K562 (cell line): Measurements from ENCODE around the gene CEP350. TPM values are rescaled to one million over a fixed set of nuclear protein-coding genes. Genes with fewer than 3 reads are reported as not detected.

Experiments used
- BACH1 ChIP-seq: fragments of 200-800 bp; sonication (Bioruptor generic); IDR thresholded peaks from 2 replicates; pipeline ENCODE4 v1.6.1; 2016; ENCODE audit warnings: missing genetic modification characterization, missing compliant biosample characterization
- CXXC5 ChIP-seq: fragments of 250-450 bp; sonication (Bioruptor Pico); IDR thresholded peaks from 2 replicates; pipeline ENCODE4 v1.8.0; 2022; ENCODE audit warnings: inconsistent platforms, mild to moderate bottlenecking, moderate library complexity
- GATAD2B ChIP-seq: fragments of 450-650 bp; IDR thresholded peaks from 2 replicates; pipeline ENCODE4 v1.6.1; 2017; ENCODE audit warnings: mild to moderate bottlenecking, borderline replicate concordance
- HNRNPLL ChIP-seq: fragments of 200-400 bp; formaldehyde crosslinking; IDR thresholded peaks from 2 replicates; pipeline ENCODE4 v1.6.1; 2017; ENCODE audit warnings: low read length, low read depth, mild to moderate bottlenecking; ENCODE audit not compliant: poor library complexity, severe bottlenecking
- JUN ChIP-seq, 2 experiments: sonication (generic) in 1 of 2; formaldehyde crosslinking in 1 of 2; IDR thresholded peaks; 2 replicates each; pipeline versions ENCODE4 v1.6.1 to v1.8.0; 2012 to 2022; ENCODE audit warnings: borderline replicate concordance in 2 of 2, mild to moderate bottlenecking in 2 of 2, improper control_type of control experiment in 1 of 2, low read depth in 1 of 2, low read length in 1 of 2, missing genetic modification reagents in 1 of 2
- KDM1A ChIP-seq, 2 experiments: fragments of 450-650 bp; IDR thresholded peaks; 2 replicates each; pipeline ENCODE4 v1.6.1; 2016; ENCODE audit warnings: mild to moderate bottlenecking in 2 of 2
- NFATC3 ChIP-seq: fragments of 450-650 bp; IDR thresholded peaks from 2 replicates; pipeline ENCODE4 v1.6.1; 2017; ENCODE audit warnings: mild to moderate bottlenecking
- NONO ChIP-seq, 2 experiments: fragments of 200-400 bp in 1 of 2; fragments of 450-650 bp in 1 of 2; formaldehyde crosslinking in 1 of 2; IDR thresholded peaks; 2 replicates each; pipeline ENCODE4 v1.6.1; 2017; ENCODE audit warnings: low read depth in 2 of 2, mild to moderate bottlenecking in 2 of 2, moderate library complexity in 2 of 2, low read length in 1 of 2
- PHB2 ChIP-seq: fragments of 450-650 bp; IDR thresholded peaks from 2 replicates; pipeline ENCODE4 v1.6.1; 2017; ENCODE audit warnings: low read depth
- PHTF2 ChIP-seq: fragments of 250-450 bp; sonication (Bioruptor Pico); IDR thresholded peaks from 2 replicates; pipeline ENCODE4 v1.5.0; 2021; ENCODE audit warnings: mild to moderate bottlenecking
- POLR2AphosphoS5 ChIP-seq: IDR thresholded peaks from 2 replicates; pipeline ENCODE4 v1.6.1; 2011; ENCODE audit warnings: mild to moderate bottlenecking, low read depth, low read length, moderate library complexity; ENCODE audit not compliant: control insufficient read depth, insufficient read depth
- SMAD4 ChIP-seq: fragments of 250-450 bp; sonication (Bioruptor Pico); conservative IDR thresholded peaks from 2 replicates; pipeline ENCODE4 v1.8.0; 2021; ENCODE audit warnings: inconsistent platforms, mild to moderate bottlenecking, moderate library complexity
- SRSF9 ChIP-seq: fragments of 200-400 bp; formaldehyde crosslinking; IDR thresholded peaks from 2 replicates; pipeline ENCODE4 v1.6.1; 2017; ENCODE audit warnings: low read depth, low read length, borderline replicate concordance
- TAL1 ChIP-seq: fragments of 450-650 bp; IDR thresholded peaks from 2 replicates; pipeline ENCODE4 v1.6.1; 2016; ENCODE audit warnings: mild to moderate bottlenecking
- TCFL5 ChIP-seq: fragments of 250-450 bp; sonication (Bioruptor Pico); conservative IDR thresholded peaks from 2 replicates; pipeline ENCODE4 v1.6.1; 2021; ENCODE audit warnings: mild to moderate bottlenecking, moderate library complexity, matching md5 sums
- ZFP30 ChIP-seq: fragments of 250-450 bp; sonication (Bioruptor Pico); IDR thresholded peaks from 2 replicates; pipeline ENCODE4 v1.8.0; 2022; ENCODE audit warnings: moderate library complexity, mild to moderate bottlenecking, inconsistent platforms, borderline replicate concordance
- ZNF583 ChIP-seq: fragments of 250-450 bp; sonication (Bioruptor Pico); IDR thresholded peaks from 2 replicates; pipeline ENCODE4 v1.4.0; 2020
- polyA plus RNA-seq, 8 experiments: library from polyadenylated mRNA; depleted of rRNA in 4 of 8; stranded (reverse) in 5 of 8; unstranded in 3 of 8; fragments of >200 nt; fragmentation: Nextera tagmentation in 2 of 8; fragmentation: Illumina TruSeq in 1 of 8; extraction: Ambion mirVana in 2 of 8; extraction: Trizol in 1 of 8; gene quantifications; 2 replicates each; pipeline versions ENCODE4 v1.2.1 to v1.2.3, GENCODE V29; 2011 to 2014; ENCODE audit warnings: inconsistent platforms in 1 of 8, missing spikeins in 1 of 8
- total RNA-seq, 7 experiments: library from RNA; depleted of rRNA in 6 of 7; stranded (reverse); fragments of >200 nt in 6 of 7; fragmentation: Illumina TruSeq in 2 of 7; extraction: Trizol in 2 of 7; gene quantifications; 2 replicates each; pipeline versions ENCODE4 v1.2.1 to v1.2.3, GENCODE V29; 2011 to 2021; ENCODE audit warnings: low replicate concordance in 1 of 7
- TF ChIP-seq, protein P1 (sequence below), 2 experiments: fragments of 450-650 bp; IDR thresholded peaks; 2 replicates each; pipeline ENCODE4 v1.6.1; 2016; ENCODE audit warnings: mild to moderate bottlenecking in 2 of 2, borderline replicate concordance in 1 of 2, low read depth in 1 of 2, moderate library complexity in 1 of 2
- TF ChIP-seq, protein P2 (sequence below): sonication (generic); formaldehyde crosslinking; IDR thresholded peaks from 2 replicates; pipeline ENCODE4 v1.8.1; 2022; ENCODE audit warnings: missing genetic modification reagents

The CEP350 gene
- total and polyA plus RNA-seq, 9 of the 15 experiments (the other 6 are each of a cell fraction or from before 2014, with no cell fraction given) = 8.3 to 64.3 (median 28.0) TPM

DNA sequence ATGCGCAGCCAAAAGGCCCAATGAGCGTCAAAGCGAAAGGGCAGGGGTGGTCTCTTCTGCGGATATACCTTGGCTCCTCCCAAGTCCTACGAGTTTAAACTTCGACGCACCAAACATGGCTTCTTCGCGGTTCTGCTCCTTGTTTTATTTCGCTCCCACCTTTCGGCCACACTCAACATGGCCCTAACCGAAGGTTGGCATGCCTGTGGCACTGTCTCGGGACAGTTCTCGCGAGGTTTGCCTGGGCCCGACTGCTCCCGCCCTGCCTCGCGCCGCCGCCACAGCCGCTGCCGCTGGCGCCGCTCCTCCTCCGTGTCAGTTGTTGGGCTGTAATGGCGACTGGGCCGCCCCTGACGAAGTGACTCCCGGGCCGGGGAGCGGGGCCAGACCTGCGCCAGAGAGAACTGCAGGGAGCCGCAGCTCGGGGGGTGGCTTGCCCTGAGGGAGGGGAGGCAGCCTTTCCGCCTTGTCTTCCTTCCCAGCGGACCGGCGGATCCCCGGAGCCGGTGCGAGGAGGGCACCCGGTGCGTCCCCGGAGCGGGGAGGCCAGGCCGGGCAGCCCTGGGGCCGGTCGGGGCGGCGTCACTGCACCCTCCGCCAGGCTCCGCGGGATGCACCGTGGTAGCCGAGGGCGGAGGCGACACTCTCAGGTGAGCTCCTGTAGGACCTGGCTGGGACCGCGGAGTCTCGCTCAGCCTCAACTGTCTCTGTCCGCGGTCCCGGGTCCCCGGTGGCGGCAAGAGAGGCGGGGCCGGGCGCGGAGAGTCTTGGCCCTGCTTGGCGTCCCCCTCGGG lies at the start of gene CEP350 (continued):
- TF ChIP-seq POLR2AphosphoS5 (peak; percentile 82), GATAD2B (no peak), NONO (IDR thresholded peaks at IDR 0.05; ENCODE audit: low read depth in 2 of 2, low read length in 1 of 2) (peak; percentile 74 to 81), KDM1A (IDR thresholded peaks at IDR 0.05) (no peak), PHTF2 (no peak), SRSF9 (no peak), NFATC3 (no peak), TAL1 (no peak), PHB2 (no peak), HNRNPLL (peak; percentile 81), ZFP30 (no peak), SMAD4 (CRISPR knock-in tag) (peak; percentile 85), ZNF583 (CRISPR knock-in tag) (0 out of 2 replicates have a peak, but pooled peaks have one; percentile 57), JUN (IDR thresholded peaks at IDR 0.05; ENCODE audit: borderline replicate concordance, low read depth, low read length) (peak; percentile 46; the same call in 1 of the 2 replicates), JUN (CRISPR knock-in tag; IDR thresholded peaks at IDR 0.05; ENCODE audit: borderline replicate concordance) (no peak; the same call in 1 of the 2 replicates), CXXC5 (CRISPR knock-in tag) (peak; percentile 76), BACH1 (tag) (no peak; the same call in 1 of the 2 replicates), TCFL5 (no peak)
- TF ChIP-seq, protein P1, sequence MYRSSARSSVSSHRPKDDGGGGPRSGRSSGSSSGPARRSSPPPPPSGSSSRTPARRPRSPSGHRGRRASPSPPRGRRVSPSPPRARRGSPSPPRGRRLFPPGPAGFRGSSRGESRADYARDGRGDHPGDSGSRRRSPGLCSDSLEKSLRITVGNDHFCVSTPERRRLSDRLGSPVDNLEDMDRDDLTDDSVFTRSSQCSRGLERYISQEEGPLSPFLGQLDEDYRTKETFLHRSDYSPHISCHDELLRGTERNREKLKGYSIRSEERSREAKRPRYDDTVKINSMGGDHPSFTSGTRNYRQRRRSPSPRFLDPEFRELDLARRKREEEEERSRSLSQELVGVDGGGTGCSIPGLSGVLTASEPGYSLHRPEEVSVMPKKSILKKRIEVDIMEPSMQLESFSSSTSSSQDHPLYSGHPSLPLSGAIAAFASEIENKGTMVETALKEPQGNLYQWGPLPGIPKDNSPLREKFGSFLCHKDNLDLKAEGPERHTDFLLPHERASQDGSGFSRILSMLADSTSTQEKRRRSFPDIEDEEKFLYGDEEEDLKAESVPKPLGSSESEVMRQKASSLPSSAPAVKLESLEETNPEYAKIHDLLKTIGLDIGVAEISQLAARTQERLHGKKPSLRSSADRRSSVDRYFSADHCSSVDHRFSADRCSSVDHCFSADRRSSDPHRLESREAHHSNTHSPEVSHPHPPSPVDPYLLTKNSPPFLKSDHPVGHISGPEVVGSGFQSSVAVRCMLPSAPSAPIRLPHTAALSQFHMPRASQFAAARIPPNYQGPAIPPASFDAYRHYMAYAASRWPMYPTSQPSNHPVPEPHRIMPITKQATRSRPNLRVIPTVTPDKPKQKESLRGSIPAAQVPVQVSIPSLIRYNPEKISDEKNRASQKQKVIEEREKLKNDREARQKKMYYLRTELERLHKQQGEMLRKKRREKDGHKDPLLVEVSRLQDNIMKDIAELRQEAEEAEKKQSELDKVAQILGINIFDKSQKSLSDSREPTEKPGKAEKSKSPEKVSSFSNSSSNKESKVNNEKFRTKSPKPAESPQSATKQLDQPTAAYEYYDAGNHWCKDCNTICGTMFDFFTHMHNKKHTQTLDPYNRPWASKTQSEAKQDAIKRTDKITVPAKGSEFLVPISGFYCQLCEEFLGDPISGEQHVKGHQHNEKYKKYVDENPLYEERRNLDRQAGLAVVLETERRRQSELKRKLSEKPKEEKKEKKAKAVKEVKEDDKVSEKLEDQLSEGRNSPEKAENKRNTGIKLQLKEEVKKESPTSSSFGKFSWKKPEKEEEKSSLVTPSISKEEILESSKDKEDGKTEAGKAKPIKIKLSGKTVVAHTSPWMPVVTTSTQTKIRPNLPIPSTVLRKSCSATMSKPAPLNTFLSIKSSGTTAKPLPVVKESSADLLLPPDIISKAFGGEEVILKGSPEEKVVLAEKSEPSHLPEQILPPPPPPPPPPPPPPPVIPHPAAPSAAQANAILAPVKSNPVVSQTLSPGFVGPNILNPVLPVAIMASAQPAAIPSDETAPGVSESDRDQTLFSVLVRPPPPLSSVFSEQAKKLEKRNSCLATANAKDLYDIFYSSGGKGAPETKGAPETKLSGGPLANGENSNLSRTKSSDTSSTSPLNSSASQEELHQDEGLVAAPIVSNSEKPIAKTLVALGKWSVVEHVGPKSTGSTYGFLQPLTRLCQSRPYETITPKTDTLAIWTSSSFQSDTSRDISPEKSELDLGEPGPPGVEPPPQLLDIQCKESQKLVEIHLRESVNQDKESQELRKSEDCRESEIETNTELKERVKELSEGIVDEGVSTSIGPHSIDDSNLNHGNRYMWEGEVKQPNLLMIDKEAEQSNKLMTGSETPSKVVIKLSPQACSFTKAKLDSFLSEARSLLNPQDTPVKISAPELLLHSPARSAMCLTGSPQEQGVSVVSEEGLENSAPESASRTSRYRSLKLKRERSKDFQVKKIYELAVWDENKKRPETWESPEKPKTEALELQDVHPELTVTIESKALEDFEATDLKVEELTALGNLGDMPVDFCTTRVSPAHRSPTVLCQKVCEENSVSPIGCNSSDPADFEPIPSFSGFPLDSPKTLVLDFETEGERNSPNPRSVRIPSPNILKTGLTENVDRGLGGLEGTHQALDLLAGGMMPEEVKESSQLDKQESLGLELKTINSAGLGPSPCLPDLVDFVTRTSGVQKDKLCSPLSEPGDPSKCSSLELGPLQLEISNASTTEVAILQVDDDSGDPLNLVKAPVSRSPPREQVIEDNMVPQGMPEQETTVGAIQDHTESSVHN (IDR thresholded peaks at IDR 0.05; ENCODE audit: borderline replicate concordance in 1 of 2, low read depth in 1 of 2) = no peak
- TF ChIP-seq, protein P2, sequence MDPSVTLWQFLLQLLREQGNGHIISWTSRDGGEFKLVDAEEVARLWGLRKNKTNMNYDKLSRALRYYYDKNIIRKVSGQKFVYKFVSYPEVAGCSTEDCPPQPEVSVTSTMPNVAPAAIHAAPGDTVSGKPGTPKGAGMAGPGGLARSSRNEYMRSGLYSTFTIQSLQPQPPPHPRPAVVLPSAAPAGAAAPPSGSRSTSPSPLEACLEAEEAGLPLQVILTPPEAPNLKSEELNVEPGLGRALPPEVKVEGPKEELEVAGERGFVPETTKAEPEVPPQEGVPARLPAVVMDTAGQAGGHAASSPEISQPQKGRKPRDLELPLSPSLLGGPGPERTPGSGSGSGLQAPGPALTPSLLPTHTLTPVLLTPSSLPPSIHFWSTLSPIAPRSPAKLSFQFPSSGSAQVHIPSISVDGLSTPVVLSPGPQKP (CRISPR knock-in tag) = no peak
